OCI-LY1 (cell line): ENCODE results near the gene CBFA2T2.

Experiments used
- H2AFZ ChIP-seq: fragments of 200-600 bp; sonication (generic), shearing (Covaris generic); 2 replicates; pipeline ENCODE4 v1.6.0; 2014; ENCODE audit warnings: antibody characterized with exemption, mild to moderate bottlenecking, low read length
- H3F3A ChIP-seq: fragments of 200-600 bp; sonication (generic), shearing (Covaris generic); 2 replicates; pipeline ENCODE4 v1.6.0; 2014; ENCODE audit warnings: mild to moderate bottlenecking, antibody characterized with exemption, low read length, moderate library complexity; ENCODE audit not compliant: insufficient read depth
- H3K27ac ChIP-seq: fragments of 200-600 bp; sonication (generic); 2 replicates; pipeline ENCODE4 v1.5.1; 2014; ENCODE audit warnings: low read length, mixed run types, mild to moderate bottlenecking, low read depth; ENCODE audit not compliant: poor library complexity, severe bottlenecking
- H3K27me3 ChIP-seq: fragments of 200-600 bp; sonication (generic); 2 replicates; pipeline ENCODE4 v1.6.0; 2014; ENCODE audit warnings: antibody characterized with exemption, mild to moderate bottlenecking, low read length, moderate library complexity; ENCODE audit not compliant: insufficient read depth
- H3K36me3 ChIP-seq: fragments of 200-600 bp; sonication (generic); 2 replicates; pipeline ENCODE4 v1.6.1; 2014; ENCODE audit warnings: mild to moderate bottlenecking, antibody characterized with exemption, low read length, moderate library complexity, mixed read lengths; ENCODE audit not compliant: insufficient read depth
- H3K4me1 ChIP-seq: fragments of 200-600 bp; sonication (generic); 2 replicates; pipeline ENCODE4 v1.5.1; 2014; ENCODE audit warnings: mild to moderate bottlenecking, low read length, moderate library complexity; ENCODE audit not compliant: insufficient read depth, severe bottlenecking
- H3K4me2 ChIP-seq: fragments of 200-600 bp; sonication (generic), shearing (Covaris generic); 2 replicates; pipeline ENCODE4 v1.6.1; 2014; ENCODE audit warnings: low read length
- H3K4me3 ChIP-seq: fragments of 200-600 bp; sonication (generic); 2 replicates; pipeline ENCODE4 v1.5.1; 2014; ENCODE audit warnings: low read length, low read depth, mild to moderate bottlenecking, mixed read lengths; ENCODE audit not compliant: poor library complexity, severe bottlenecking
- H3K79me2 ChIP-seq: fragments of 200-600 bp; shearing (Covaris generic); 2 replicates; pipeline ENCODE4 v1.6.1; 2016; ENCODE audit warnings: mixed run types, low read length, mixed read lengths; ENCODE audit not compliant: insufficient read depth
- H3K9ac ChIP-seq: fragments of 200-600 bp; sonication (generic), shearing (Covaris generic); 2 replicates; pipeline ENCODE4 v1.6.1; 2014; ENCODE audit warnings: mild to moderate bottlenecking, low read length, mixed read lengths
- H3K9me2 ChIP-seq: fragments of 200-600 bp; sonication (generic), shearing (Covaris generic); 2 replicates; pipeline ENCODE4 v1.6.1; 2014; ENCODE audit warnings: low read depth, mild to moderate bottlenecking, low read length, mixed read lengths
- H3K9me3 ChIP-seq: fragments of 200-600 bp; shearing (Covaris generic); 2 replicates; pipeline ENCODE4 v1.6.1; 2014; ENCODE audit warnings: low read length, mixed read lengths
- H4K20me1 ChIP-seq: fragments of 200-600 bp; sonication (generic), shearing (Covaris generic); 2 replicates; pipeline ENCODE4 v1.6.0; 2016; ENCODE audit warnings: mild to moderate bottlenecking, low read length; ENCODE audit not compliant: insufficient read depth
- CTCF ChIP-seq: fragments of 200-600 bp; sonication (generic), shearing (Covaris generic); IDR thresholded peaks from 2 replicates; pipeline ENCODE4 v1.5.1; 2017; ENCODE audit warnings: mild to moderate bottlenecking, antibody characterized with exemption, low read length, moderate library complexity, mixed read lengths
- EZH2 ChIP-seq: fragments of 200-600 bp; sonication (generic), shearing (Covaris generic); IDR thresholded peaks from 2 replicates; pipeline ENCODE4 v1.8.0; 2017; ENCODE audit warnings: borderline replicate concordance, mixed run types, mild to moderate bottlenecking, antibody characterized with exemption, low read length, moderate library complexity, mixed read lengths

The CBFA2T2 gene

GRCh38 chr20:33684533-33685327, 194.8 kb downstream of the CBFA2T2 start:
- peak overlapping the region; percentile 94 for H3K9ac ChIP-seq
- no peaks in the 10 kb centered on the region for H3K9me2 ChIP-seq
- no peaks in the 10 kb centered on the region for H4K20me1 ChIP-seq
- peaks cover 87% of the 10 kb centered on the region for H3K4me1 ChIP-seq
- H2AFZ ChIP-seq, result no peak overlapping the region
- no peaks in the 10 kb centered on the region for H3F3A ChIP-seq
- no peaks in the 10 kb centered on the region for H3K27me3 ChIP-seq
- peak overlapping the region; percentile 88 for H3K4me2 ChIP-seq
- H3K4me3 ChIP-seq, result peak overlapping the region; percentile 75
- peaks cover 26% of the 10 kb centered on the region for H3K79me2 ChIP-seq
- TF ChIP-seq EZH2 (no peak), CTCF (no peak)
- H3K36me3 ChIP-seq, result peaks cover 14% of the 10 kb centered on the region; the same call in 1 of the 2 replicates
- peak overlapping the region; percentile 99 for H3K27ac ChIP-seq
- H3K9me3 ChIP-seq, result no peaks in the 10 kb centered on the region

GRCh38 chr20:33685328-33686099, 195.6 kb downstream of the CBFA2T2 start:
- no peaks in the 10 kb centered on the region for H3K9me3 ChIP-seq
- H3K9me2 ChIP-seq, result no peaks in the 10 kb centered on the region
- TF ChIP-seq EZH2, result no peak
- no peak for TF ChIP-seq CTCF

GRCh38 chr20:33686100-33686983, 196.4 kb downstream of the CBFA2T2 start, which contains the start of gene E2F1:
E2F1 (minus strand) TSS chr20:33686385; CDS start chr20:33686264, 121 bp downstream.
- H3K4me3 ChIP-seq, result peak within 1 kb of the TSS; percentile 75
- no peaks in the 10 kb centered on the region for H4K20me1 ChIP-seq
- no peaks in the 10 kb centered on the region for H3K9me2 ChIP-seq
- peak within 1 kb of the TSS; percentile 99 for H3K27ac ChIP-seq
- peak within 1 kb of the TSS; percentile 94 for H3K9ac ChIP-seq
- TF ChIP-seq EZH2, result no peak
- peak; percentile 5; the same call in 1 of the 2 replicates for TF ChIP-seq CTCF
- H3K36me3 ChIP-seq, result 0 out of 2 replicates have a peak, but pooled peaks cover 7% of the 10 kb centered on the region
- peaks cover 26% of the 10 kb centered on the region for H3K79me2 ChIP-seq
- no peaks in the 10 kb centered on the region for H3K27me3 ChIP-seq
- no peaks in the 10 kb centered on the region for H3F3A ChIP-seq
- H3K4me1 ChIP-seq, result peaks cover 79% of the 10 kb centered on the region
- no peak within 1 kb of the TSS for H2AFZ ChIP-seq
- peak within 1 kb of the TSS; percentile 88 for H3K4me2 ChIP-seq
- H3K9me3 ChIP-seq, result no peaks in the 10 kb centered on the region

More at GRCh38 chr20:33685328-33686099, 195.6 kb downstream of the CBFA2T2 start:
- Histone ChIP-seq H3K79me2 (peaks cover 26% of the 10 kb centered on the region), H2AFZ (no peak overlapping the region), H3K4me3 (peak overlapping the region; percentile 75), H3K9ac (peak overlapping the region; percentile 94), H3K27ac (peak overlapping the region; percentile 99), H4K20me1 (no peaks in the 10 kb centered on the region), H3K36me3 (peaks cover 8% of the 10 kb centered on the region; the same call in 1 of the 2 replicates), H3K4me1 (peaks cover 87% of the 10 kb centered on the region), H3K4me2 (peak overlapping the region; percentile 88), H3K27me3 (no peaks in the 10 kb centered on the region), H3F3A (no peaks in the 10 kb centered on the region)
